ENCODE results near the gene ASIC4. TPM values are rescaled to one million over a fixed set of nuclear protein-coding genes. Genes with fewer than 3 reads are reported as not detected.

ASIC4 gene
- polyA plus RNA-seq, 1 donor (not counting 4 experiments of a cell fraction or from before 2014, with no cell fraction given) = not detected

DNA sequence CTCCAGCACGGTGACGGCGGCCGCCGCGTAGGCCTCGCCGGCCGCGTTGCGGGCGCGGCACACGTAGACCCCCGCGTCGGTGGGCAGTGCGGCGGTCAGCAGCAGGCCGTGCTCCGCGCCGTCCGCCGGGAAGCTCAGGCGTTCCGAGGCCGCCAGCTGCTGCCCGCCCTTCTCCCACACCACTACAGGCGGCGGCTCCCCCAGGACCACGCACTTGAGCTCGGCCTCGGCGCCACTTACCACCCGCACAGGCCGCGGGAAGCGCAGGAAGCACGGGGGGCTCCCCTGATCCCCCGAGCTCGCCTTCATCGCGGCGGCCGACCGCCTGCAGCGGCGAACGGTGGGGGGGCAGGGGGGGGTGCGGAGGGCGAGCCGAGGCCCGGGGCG, 56.6 kb downstream of the ASIC4 start:
- dilution Hi-C loops (cut with MboI; ENCODE audit: extremely low pct_ligation_motif_present, low sequenced_read_pairs) = no loop called here

DNA sequence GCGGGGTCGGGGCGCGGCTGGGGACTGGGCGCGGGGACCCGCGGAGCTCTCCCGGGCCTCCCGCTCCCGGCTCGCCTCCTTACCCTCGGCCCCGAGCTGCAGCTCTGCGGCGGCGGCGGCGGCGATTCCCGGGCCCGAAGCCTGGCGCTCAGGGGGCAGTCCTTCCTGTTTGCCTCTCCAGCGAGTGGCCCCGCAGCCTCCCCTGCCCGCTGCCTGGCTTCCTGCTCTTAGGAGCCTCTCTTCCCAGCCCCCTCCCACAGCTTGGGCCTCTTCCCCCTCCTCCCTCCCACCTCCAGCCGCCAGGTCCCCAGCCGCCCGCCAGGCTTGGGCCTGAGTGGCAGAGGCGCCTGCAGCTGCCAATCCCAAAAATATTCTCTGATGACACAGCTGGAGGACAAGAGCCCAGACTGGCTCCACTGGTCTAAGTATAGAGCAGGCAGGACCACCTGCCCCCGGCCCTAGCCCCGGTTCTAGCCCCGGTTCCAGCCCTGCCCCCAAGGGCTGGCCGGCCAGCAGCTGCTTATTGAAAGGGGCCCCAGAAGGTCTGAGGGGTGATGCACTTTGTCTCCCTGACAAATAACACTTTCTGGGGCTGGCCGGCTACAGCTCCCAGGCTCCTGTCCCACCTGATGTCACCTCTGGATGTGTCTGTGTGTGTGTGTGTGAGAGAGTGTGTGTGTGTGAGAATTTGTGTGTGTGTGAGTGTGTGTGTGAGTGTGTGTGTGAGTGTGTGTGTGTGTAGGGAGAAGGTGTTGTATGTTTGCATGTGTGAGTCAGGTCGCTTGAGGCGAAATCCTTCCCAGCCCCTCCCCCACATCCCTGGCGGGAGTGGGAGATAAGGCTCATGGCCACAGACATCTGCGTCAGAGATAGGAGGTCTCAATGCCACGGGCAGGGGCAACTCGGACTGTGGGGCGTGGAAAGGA, 57.3 kb downstream of the ASIC4 start, which contains the start of gene OBSL1:
Gene OBSL1 (minus strand): TSS at position 229 of the 926 bp plus-strand sequence. CDS start 307 bp downstream, outside the sequence.
- H3K36me3 ChIP-seq (ENCODE audit: control insufficient read depth in 2 of 2, extremely low read depth in 1 of 2, insufficient read depth in 2 of 2, low read length in 2 of 2) = no peaks in the 10 kb centered on the region
- H3K27ac ChIP-seq (ENCODE audit: control insufficient read depth, insufficient read depth, low read length) = no peak within 1 kb of the TSS
- TF ChIP-seq, protein P1, sequence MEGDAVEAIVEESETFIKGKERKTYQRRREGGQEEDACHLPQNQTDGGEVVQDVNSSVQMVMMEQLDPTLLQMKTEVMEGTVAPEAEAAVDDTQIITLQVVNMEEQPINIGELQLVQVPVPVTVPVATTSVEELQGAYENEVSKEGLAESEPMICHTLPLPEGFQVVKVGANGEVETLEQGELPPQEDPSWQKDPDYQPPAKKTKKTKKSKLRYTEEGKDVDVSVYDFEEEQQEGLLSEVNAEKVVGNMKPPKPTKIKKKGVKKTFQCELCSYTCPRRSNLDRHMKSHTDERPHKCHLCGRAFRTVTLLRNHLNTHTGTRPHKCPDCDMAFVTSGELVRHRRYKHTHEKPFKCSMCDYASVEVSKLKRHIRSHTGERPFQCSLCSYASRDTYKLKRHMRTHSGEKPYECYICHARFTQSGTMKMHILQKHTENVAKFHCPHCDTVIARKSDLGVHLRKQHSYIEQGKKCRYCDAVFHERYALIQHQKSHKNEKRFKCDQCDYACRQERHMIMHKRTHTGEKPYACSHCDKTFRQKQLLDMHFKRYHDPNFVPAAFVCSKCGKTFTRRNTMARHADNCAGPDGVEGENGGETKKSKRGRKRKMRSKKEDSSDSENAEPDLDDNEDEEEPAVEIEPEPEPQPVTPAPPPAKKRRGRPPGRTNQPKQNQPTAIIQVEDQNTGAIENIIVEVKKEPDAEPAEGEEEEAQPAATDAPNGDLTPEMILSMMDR (optimal IDR thresholded peaks at IDR 0.05 in 1 of 3, IDR thresholded peaks at IDR 0.05 in 1 of 3, conservative IDR thresholded peaks at IDR 0.05 in 1 of 3; ENCODE audit: extremely low read depth in 1 of 3, insufficient read depth in 2 of 3, low read length in 3 of 3) = peak in 1 of 3 experiments; percentile 5
- TF ChIP-seq EZH2 (IDR thresholded peaks at IDR 0.05; ENCODE audit: low read length) = no peak
- H3K9me3 ChIP-seq (ENCODE audit: control insufficient read depth, low read depth, low read length) = no peaks in the 10 kb centered on the region
- H3K4me1 ChIP-seq (ENCODE audit: control insufficient read depth, extremely low read depth, insufficient read depth, low read length) = peaks cover 8% of the 10 kb centered on the region
- peak within 1 kb of the TSS; percentile 81 for H3K4me2 ChIP-seq (ENCODE audit: control insufficient read depth, extremely low read depth, insufficient read depth, low read depth, low read length)
- peak within 1 kb of the TSS; percentile 65 for H3K9ac ChIP-seq (ENCODE audit: control insufficient read depth, extremely low read depth, insufficient read depth, low read length)
- DNase-seq (ENCODE audit: low read depth, low spot score) (peak; percentile 78), FAIRE-seq (peak; percentile 90)
- no peaks in the 10 kb centered on the region for H3K27me3 ChIP-seq (ENCODE audit: control insufficient read depth, extremely low read depth, insufficient read depth, low read length)
- no peaks in the 10 kb centered on the region for H3K79me2 ChIP-seq (ENCODE audit: control insufficient read depth, insufficient read depth, low read length)
- dilution Hi-C loops (cut with MboI; ENCODE audit: extremely low pct_ligation_motif_present, low sequenced_read_pairs) = no loop called here
- no peaks in the 10 kb centered on the region for H3K9me1 ChIP-seq (ENCODE audit: control insufficient read depth, extremely low read depth, insufficient read depth, low read length)
- H3K4me3 ChIP-seq (ENCODE audit: control insufficient read depth in 2 of 3, extremely low read depth in 1 of 3, insufficient read depth in 2 of 3, low read depth in 1 of 3, low read length in 3 of 3) = peak within 1 kb of the TSS; percentile 50 to 67 (median 54)
- H4K20me1 ChIP-seq (ENCODE audit: control insufficient read depth, extremely low read depth, insufficient read depth, low read length) = no peaks in the 10 kb centered on the region
- peak within 1 kb of the TSS; percentile 63 for H2AFZ ChIP-seq (ENCODE audit: control insufficient read depth, low read length)

More for the DNA sequence above, 56.6 kb downstream of the ASIC4 start:
- Histone ChIP-seq H3K4me3 (ENCODE audit: control insufficient read depth in 2 of 3, extremely low read depth in 1 of 3, insufficient read depth in 2 of 3, low read depth in 1 of 3, low read length in 3 of 3) (peak overlapping the region; percentile 50 to 67 (median 54)), H3K4me2 (ENCODE audit: control insufficient read depth, extremely low read depth, insufficient read depth, low read depth, low read length) (peak overlapping the region; percentile 75), H3K36me3 (ENCODE audit: control insufficient read depth in 2 of 2, extremely low read depth in 1 of 2, insufficient read depth in 2 of 2, low read length in 2 of 2) (no peaks in the 10 kb centered on the region), H3K9ac (ENCODE audit: control insufficient read depth, extremely low read depth, insufficient read depth, low read length) (peak overlapping the region; percentile 65), H4K20me1 (ENCODE audit: control insufficient read depth, extremely low read depth, insufficient read depth, low read length) (no peaks in the 10 kb centered on the region), H3K79me2 (ENCODE audit: control insufficient read depth, insufficient read depth, low read length) (no peaks in the 10 kb centered on the region), H3K27ac (ENCODE audit: control insufficient read depth, insufficient read depth, low read length) (no peak overlapping the region), H3K27me3 (ENCODE audit: control insufficient read depth, extremely low read depth, insufficient read depth, low read length) (no peaks in the 10 kb centered on the region), H3K9me1 (ENCODE audit: control insufficient read depth, extremely low read depth, insufficient read depth, low read length) (no peaks in the 10 kb centered on the region), H3K4me1 (ENCODE audit: control insufficient read depth, extremely low read depth, insufficient read depth, low read length) (peaks cover 8% of the 10 kb centered on the region), H2AFZ (ENCODE audit: control insufficient read depth, low read length) (peak overlapping the region; percentile 22), H3K9me3 (ENCODE audit: control insufficient read depth, low read depth, low read length) (no peaks in the 10 kb centered on the region)
- TF ChIP-seq, protein P1 (optimal IDR thresholded peaks at IDR 0.05 in 1 of 3, IDR thresholded peaks at IDR 0.05 in 1 of 3, conservative IDR thresholded peaks at IDR 0.05 in 1 of 3; ENCODE audit: extremely low read depth in 1 of 3, insufficient read depth in 2 of 3, low read length in 3 of 3) = no peak
- no peak for TF ChIP-seq EZH2 (IDR thresholded peaks at IDR 0.05; ENCODE audit: low read length)
- FAIRE-seq (no peak), DNase-seq (ENCODE audit: low read depth, low spot score) (no peak)
